PC-3 (cell line): ENCODE measurements around the gene VPS37B.

Experiments used
- CTCF ChIP-seq: fragments of 300-600 bp; sonication (generic); conservative IDR thresholded peaks from 2 replicates; pipeline ENCODE4 v1.5.1; 2017; ENCODE audit warnings: antibody characterized with exemption, low read depth, mild to moderate bottlenecking, low read length
- EZH2phosphoT487 ChIP-seq: fragments of 300-600 bp; sonication (generic); IDR thresholded peaks from 2 replicates; pipeline ENCODE4 v1.6.1; 2018; ENCODE audit warnings: mild to moderate bottlenecking, antibody characterized with exemption, low read length, borderline replicate concordance

- no peak for TF ChIP-seq EZH2phosphoT487
- no peak for TF ChIP-seq CTCF
These were observed 12.9 kb downstream of the VPS37B start for GRCh38 chr12:122882908-122883558.
